GM12801 (cell line): Measurements from ENCODE around the gene TMPRSS9.

Source experiments
- TF ChIP-seq, protein P1 (sequence below): IDR thresholded peaks from one replicate; pipeline ENCODE4 v1.5.1; 2011; ENCODE audit warnings: control low read depth; ENCODE audit not compliant: insufficient read length; ENCODE audit errors: extremely low read depth

Gene TMPRSS9

DNA sequence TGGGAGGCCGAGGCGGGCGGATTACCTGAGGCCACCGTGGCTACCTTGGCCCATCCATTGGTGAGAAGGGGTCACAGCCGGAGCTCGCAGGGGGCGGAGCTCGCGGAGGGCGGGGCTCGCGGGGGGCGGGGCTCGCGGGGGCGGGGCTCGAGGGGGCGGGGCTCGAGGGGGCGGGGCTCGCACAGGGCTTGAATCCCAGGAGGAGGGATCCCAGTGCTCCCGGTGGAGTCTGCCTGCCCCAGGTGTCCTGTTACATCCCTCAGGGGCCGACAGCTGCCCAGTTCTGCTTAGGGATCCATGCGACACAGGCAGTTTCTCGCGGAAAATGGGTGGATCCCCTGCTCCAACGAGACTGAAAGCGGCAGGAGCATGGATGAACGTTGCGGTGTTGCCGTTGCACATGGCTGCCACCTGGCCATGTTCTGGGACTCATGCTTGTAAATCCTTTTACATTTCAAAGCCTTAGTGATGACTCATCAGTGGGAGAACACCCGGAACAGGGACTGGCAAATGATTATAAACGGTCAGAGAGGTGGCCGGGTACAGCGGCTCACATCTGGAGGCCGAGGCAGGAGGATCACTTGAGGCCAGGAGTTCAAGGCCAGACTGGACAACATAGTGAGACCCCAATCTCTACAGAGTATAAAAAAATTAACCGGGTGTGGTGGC is 25.1 kb downstream of the TMPRSS9 start:
- TF ChIP-seq, protein P1, sequence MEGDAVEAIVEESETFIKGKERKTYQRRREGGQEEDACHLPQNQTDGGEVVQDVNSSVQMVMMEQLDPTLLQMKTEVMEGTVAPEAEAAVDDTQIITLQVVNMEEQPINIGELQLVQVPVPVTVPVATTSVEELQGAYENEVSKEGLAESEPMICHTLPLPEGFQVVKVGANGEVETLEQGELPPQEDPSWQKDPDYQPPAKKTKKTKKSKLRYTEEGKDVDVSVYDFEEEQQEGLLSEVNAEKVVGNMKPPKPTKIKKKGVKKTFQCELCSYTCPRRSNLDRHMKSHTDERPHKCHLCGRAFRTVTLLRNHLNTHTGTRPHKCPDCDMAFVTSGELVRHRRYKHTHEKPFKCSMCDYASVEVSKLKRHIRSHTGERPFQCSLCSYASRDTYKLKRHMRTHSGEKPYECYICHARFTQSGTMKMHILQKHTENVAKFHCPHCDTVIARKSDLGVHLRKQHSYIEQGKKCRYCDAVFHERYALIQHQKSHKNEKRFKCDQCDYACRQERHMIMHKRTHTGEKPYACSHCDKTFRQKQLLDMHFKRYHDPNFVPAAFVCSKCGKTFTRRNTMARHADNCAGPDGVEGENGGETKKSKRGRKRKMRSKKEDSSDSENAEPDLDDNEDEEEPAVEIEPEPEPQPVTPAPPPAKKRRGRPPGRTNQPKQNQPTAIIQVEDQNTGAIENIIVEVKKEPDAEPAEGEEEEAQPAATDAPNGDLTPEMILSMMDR = no peak

DNA sequence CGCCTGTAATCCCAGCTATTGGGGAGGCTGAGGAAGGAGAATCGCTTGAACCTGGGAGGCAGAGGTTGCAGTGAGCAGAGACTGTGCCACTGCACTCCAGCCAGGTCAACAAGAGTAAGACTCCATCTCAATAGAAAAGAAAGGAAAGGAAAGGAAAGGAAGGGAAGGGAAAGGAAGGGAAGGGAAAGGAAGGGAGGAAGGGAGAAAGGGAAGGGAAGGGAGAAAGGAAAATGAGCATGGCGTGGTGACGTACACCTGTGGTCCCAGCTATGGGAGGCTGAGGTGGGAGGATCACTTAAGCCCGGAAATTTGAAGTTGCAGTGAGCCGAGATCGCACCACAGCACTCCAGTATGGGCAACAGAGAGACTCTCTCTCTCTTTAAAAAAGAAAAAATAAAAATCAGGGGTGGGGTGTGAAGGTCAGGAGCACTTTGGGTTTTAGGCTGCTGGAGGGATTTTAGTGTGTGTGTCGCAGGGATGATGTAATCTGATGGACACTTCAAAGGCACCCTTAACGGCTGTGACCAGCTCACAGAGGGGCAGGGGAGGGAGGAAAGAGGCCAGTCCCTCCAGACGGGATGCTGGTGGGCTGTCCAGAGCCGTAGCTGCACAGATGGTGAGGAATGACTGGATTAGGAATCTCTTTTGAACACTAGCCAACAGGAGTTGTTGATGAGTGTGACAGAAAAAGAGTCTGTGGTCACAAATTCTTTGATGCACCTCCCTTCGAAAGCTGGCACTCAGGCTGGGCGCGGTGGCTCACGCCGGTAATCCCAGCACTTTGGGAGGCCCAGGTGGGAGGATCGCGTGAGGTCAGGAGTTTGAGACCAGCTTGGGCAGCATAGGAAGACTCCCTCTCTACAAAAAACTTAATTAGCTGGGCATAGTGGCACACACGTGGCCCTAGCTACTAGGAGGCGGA is 27.6 kb downstream of the TMPRSS9 start:
- TF ChIP-seq, protein P1 = no peak

DNA sequence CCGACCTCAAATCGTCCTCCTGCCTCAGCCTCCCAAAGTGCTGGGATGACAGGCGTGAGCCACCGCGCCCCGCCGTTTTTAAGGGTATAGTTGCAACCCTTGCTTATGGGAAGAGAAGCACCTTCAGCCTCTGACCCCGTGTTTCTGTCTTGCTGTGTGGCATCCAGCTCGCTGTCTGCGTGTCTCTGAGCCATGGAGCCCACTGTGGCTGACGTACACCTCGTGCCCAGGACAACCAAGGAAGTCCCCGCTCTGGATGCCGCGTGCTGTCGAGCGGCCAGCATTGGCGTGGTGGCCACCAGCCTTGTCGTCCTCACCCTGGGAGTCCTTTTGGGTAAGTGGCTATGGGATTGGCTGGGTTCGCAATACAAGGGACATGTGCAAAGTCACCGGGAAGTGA is 29.5 kb downstream of the TMPRSS9 start:
- TF ChIP-seq, protein P1 = no peak

DNA sequence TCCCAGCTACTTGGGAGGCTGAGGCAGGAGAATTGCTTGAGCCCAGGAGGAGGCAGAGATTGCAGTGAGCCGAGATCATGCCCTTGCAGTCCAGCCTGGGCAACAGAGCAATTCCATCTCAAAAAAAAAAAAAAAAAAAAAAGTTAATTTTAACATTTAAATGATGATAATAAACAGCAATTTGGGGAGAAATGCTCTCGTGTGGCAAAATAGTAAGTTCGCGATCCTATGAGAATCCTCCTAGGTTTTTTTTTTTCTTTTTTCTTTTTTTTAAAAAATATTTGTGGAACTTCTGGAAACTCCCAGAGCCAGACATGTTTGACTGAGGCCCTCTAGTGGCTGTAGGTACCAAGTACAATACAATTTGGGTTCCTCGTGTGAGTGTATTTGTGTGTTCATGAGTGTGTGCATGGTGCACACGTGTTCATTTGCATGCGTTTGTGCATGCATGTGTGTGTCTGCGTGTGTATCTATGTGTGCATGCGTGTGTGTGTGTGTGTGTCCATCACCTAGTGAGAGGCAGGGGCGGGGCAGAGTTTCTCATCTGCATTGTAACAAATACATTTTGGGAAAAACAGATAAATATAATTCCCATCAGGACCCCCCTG is 31.2 kb downstream of the TMPRSS9 start:
- TF ChIP-seq, protein P1 = no peak

DNA sequence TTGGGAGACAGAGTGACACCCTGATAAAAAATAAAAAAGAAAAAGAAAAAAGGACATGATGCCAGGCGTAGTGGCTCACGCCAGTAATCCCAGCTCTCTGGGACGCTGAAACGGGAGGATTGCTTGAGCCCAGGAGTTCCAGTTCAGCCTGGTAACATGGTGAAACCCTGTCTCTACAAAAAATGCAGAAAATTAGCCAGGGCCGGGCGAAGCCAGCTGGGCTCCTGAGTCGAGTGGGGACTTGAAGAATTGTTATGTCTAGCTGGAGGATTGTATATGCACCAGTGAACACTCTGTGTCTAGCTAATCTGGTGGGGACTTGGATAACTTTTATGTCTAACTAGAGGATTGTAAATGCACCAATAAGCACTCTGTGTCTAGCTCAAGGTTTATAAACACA is 32.3 kb downstream of the TMPRSS9 start:
- TF ChIP-seq, protein P1 = no peak

DNA sequence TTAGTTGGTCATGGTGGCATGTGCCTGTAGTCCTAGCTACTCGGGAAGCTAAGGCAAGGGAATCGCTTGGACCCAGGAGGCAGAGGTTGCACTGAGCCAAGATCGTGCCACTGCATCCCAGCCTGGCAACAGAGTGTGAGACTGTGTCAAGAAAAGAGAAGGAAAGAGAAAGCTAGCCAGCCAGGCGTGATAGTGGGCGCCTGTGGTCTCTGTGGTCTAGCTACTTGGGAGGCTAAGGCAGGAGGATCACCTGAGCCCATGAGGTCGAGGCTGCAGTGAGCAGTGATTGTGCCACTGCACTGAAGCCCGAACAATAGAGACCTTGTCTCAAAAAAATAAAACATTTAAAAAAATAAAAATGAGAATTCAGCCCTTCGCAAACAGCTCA is 34.0 kb downstream of the TMPRSS9 start:
- TF ChIP-seq, protein P1 = no peak
